Fibroblast of the conjunctiva (primary cell): ENCODE results near the gene RXRG.

Experiments
- DNase-seq: peaks from one replicate; pipeline ENCODE4 v3.0.0-alpha.2; 2010; ENCODE audit warnings: low read depth

Gene RXRG

GRCh38 chr1:165409657-165410358 is 35.1 kb downstream of the RXRG start:
- DNase-seq: no peak

DNA sequence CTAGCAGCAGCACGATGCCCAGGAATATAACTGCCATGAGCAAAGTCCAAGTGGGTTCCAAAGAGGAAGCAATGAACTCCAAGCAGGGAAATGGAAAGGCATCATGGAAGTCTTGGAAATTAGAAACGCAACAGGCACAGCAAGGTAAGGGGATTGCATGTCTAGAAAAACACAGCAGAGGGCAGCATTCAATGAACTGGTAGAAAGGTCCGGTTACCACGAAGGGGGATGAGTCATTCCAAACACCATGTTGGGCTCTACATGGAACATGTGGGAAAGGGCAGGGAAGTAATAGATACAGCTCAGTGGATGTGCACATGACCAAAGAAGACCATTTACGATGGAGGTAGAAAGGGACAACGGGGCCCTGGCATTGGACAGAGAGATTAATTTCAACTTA is 36.4 kb downstream of the RXRG start:
- DNase-seq: peak; percentile 30

DNA sequence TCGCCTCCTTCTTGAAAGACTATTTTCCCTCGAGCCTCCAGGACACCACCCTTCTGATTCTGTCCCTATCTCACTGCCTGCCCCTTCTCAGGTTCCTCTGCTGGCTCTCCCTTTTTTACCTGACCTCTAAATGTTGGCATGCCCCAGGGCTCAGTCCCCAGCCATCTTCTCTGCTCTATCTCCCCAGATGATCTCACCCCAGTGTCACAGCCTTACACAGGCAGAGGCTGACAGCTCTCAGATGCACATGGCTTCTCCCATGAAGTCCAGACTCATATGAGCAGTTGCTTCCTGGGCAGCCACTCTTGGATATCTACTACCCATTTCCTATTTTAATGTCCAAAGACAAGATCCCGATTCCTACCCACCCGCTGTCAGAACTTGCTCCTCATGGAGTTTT is 37.5 kb downstream of the RXRG start:
- no peak for DNase-seq

- DNase-seq: no peak
Measured at GRCh38 chr1:165403835-165404482, 41.0 kb downstream of the RXRG start.

DNA sequence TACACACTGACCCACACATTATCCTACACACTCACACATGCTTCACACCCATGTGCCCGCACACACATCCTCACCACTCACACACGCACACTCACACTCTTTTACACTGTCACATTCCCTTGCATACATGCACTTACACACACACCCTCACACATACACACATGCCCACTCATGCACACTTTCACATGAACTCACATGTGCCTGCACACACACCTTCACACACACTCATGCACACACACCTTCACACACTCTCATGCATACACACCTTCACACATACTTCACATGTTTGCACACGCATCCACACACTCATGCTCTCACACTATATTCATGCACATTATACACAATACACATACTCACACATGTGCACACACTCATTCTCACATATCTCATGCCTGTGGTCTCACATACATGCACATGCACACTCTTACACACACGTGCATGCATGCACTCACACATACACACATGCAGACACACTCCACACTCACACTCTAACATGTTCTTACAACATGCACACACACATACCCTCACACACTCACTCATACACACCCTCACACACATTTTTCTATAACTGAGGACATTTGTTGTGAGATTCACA is 42.3 kb downstream of the RXRG start:
- no peak for DNase-seq

- peak; percentile 24 for DNase-seq
Measured at GRCh38 chr1:165397944-165398343, 47.0 kb downstream of the RXRG start.

DNA sequence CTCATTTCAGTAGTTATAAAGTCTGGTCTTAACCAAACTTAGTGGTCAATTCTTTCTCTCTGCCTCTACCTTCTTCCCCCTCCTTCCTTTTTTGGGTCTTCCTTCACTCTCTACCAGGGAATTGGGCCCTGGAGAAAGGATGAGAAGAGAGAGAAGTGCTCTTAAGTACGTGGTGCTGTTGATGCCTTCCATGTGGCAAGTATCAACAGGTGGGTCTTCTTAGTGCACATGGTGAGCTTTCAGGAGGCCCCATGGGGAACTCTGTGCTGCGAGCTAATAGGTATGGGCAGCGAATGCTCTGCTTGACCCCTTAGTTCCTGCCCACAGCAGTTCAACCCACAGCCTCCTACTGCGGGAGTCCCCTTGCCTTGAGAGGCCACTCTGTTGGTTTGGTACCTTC is 49.0 kb downstream of the RXRG start:
- no peak for DNase-seq

DNA sequence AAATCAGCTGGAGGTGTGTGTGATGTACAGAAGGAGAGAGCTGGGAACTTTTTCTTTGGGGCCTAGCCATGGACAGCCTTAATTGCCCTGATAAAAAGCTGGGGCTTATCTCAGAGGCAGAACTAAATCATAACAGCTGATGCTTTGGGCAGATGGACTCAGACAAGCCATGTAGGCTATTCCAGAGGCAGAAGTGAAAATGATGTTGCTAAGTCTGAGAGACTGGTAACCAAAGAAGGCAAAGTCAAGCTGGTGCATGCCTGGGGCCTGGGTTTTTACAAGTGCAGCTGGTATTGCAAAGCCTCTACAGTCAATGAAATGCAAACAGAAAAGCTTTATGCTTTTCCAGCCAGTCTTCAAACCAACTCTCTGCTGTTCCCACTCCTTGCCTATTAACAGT is 49.4 kb downstream of the RXRG start:
- no peak for DNase-seq

- DNase-seq: peak; percentile 87
Measured at GRCh38 chr1:165392634-165393571, 52.0 kb downstream of the RXRG start.

GRCh38 chr1:165389609-165390008 is 55.3 kb downstream of the RXRG start:
- no peak for DNase-seq

GRCh38 chr1:165387961-165388360 is 57.0 kb downstream of the RXRG start:
- DNase-seq: no peak

GRCh38 chr1:165387505-165387904 is 57.4 kb downstream of the RXRG start:
- DNase-seq: no peak

DNA sequence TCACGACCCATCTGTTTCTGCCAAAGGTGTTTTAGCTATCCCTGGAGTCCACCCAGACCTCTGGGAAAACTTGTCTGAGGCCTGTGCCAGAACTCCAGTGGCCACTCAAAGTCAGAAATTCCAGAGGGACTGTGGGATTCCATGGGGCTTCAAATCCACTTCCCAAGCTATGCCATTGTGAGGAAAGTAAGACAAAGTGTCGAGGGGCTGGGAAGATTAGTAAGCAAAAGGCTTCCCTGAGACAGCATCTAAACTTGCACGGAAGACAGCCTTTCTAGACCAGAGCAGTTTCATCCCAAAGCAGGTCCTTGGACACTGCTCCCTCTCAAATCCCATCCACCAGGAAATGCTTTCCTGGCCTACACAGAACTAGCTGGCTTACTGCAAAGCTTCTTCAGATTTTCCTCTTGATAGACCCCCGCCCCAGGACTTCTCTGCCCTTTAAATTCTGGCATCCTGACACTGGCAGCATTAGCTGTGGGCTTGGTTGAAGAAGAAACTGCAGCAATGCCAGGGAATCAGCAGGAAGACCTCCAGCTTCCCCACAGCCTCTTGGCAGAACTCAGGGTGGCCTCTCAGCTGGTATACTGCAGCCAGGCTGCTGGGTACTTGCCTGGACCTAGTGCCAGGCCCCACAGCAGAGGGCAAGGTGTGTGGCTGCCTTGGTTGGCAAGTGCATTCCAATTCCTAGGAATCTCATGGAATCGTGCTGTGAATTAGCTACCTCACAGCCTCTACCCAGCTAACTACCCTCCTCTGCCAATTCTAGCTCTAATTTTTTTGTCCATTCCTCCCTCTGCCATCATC is 61.1 kb downstream of the RXRG start:
- no peak for DNase-seq

GRCh38 chr1:165383067-165383466 is 61.9 kb downstream of the RXRG start:
- DNase-seq: peak; percentile 59

GRCh38 chr1:165381745-165382505 is 63.0 kb downstream of the RXRG start:
- DNase-seq: no peak

GRCh38 chr1:165376811-165377311 is 68.1 kb downstream of the RXRG start:
- DNase-seq: no peak

DNA sequence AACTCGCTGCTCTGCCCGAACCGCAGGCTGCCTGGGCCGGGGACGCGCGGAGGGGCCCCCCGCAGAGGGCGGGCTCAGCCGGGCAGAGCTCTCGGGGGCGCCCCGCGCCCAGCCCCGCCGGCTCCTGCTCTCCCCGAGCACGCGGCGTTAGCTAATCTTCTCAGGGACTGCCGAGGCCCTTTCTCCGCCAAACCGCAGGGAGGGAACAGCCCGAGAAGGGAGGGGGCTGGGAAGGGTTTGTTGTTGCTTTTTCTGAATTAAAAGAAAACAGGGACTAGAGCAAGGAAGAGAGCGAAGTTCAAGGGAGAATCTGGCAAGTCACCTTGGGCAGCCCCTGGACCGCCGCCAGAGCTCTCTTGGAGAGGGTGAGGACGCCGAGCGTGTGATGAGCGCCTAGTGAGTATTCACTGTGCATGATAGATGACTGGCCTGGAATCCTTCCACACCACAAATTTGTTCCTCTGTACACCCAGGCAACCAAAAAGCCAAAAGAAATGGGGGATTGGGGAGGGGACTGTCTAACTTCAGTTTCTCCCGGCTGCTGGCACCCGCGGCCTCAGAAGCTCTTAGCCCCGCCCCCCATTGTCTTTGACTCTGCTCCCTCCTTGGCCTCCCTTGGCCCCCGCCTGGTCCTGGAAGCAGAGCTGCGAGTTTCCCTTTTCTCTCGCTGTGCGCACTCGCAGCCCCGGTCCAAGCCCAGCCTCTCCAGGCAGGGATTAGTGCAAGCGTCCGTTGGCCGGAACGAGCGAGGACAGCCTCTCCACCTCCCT is 68.7 kb downstream of the RXRG start:
- peak; percentile 97 for DNase-seq

- DNase-seq: no peak
Measured at GRCh38 chr1:165375623-165376022, 69.3 kb downstream of the RXRG start.

DNA sequence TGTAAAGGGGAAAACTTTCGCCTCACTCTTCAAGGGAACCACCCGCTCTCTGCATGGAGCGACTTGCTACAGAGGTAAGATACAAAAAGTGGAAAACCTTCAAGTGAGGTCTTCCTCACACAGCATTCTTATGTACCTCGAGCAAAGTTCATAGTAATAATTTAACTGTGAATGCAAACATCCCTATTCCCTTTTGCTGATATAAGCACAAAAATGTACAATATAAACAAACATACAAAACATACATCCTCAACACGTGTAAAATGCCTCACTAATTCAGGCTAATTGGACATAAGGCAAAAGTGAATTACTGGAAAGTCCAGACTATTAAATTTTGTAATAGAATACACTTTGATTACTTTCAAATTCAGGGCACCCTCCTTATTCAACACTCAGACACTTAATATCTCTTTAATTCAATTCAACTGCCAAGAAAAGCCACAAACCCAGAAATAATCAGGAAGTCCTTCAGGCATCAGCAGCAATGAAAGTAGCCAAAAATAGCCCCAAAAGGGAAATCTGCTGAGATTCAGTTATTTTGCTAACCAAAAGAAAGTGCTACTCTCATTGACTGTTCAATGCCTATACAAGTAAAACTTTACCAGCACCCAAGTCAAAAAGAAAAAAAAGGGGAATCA is 73.2 kb downstream of the RXRG start:
- no peak for DNase-seq
